Measurements from ENCODE around the gene LCN6.
A peak's percentile ranks its signal among the peaks of the same experiment; 100 is the strongest.
"Not testable (repeated sequence)": the region's sequence is repeated elsewhere in the genome, so short reads cannot be mapped to it uniquely, and the experiment has no call there.

Gene LCN6, protein sequence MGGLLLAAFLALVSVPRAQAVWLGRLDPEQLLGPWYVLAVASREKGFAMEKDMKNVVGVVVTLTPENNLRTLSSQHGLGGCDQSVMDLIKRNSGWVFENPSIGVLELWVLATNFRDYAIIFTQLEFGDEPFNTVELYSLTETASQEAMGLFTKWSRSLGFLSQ

DNA sequence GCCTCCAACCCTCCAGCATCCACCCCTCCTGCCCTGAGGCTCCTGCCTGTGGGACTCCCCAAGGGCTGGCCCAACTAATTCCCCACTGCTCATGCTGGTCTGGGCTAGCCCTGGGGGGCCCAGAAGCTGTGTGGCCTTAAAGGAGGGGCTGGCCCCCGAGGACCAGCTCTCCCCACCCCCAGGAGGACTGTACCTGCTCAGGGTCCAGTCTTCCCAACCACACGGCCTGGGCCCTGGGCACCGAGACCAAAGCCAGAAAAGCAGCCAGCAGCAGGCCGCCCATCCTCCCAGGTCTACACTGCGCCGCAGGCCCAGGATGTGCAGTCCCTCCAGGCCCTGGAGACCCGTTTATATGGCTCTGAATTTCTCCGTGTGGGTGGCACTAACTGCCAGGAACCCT, at the start of gene LCN6:
TSS of gene LCN6 (minus strand) at position 325 of the 400 bp plus-strand sequence. CDS start at position 283, 42 bp downstream.
- DNase-seq (ENCODE audit: low read depth in 2 of 2) = no peak

DNA sequence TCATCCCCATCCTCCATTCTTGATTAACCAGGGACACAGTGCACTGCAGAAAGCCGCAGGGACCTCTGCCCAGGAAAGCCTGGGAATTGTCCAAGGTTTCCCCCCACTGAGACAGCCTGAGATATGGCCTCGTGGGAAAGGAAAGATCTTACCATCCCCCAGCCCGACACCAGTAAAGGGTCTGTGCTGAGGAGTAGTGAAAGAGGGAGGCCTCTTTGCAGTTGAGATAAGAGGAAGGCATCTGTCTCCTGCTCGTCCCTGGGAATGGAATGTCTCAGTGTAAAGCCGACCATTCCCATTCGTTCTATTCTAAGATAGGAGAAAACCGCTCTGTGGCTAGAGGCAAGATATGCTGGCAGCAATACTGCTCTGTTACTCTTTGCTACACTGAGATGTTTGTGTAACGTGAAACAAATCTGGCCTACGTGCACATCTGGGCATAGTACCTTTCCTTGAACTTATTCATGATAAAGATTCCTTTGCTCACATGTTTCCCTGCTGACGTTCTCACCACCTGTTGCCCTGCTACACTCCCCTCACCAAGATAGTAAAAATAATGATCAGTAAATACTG, 48.5 kb upstream of the LCN6 start:
- DNase-seq (ENCODE audit: low read depth in 2 of 2) = not testable (repeated sequence)

DNA sequence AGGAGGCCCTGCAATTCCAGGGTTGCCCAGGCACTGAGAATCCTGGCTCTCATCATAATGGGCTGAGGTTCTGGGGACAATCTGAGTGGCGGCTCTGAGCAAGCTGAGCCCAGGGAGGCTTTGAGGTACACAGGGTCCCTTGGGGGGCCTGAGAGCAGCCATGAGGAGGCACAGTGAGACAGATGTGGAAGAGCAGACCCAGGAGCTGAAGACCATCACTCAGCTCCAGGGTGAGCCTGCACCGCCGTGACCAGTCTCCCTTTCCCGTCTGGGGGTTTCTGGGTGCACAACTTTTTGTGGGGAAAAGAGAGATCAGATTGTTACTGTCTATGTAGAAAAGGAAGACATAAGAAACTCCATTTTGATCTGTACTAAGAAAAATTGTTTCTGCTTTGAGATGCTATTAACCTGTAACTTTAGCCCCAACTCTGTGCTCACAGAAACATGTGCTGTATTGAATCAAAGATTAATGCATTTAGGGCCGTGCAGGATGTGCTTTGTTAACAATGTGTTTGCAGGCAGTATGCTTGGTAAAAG, 48.0 kb upstream of the LCN6 start, which contains the start of gene CCDC183:
TSS of gene CCDC183 (plus strand) at position 101 of the 537 bp plus-strand sequence. CDS start at position 161, 60 bp downstream.
- no peak for DNase-seq (ENCODE audit: low read depth in 2 of 2)

DNA sequence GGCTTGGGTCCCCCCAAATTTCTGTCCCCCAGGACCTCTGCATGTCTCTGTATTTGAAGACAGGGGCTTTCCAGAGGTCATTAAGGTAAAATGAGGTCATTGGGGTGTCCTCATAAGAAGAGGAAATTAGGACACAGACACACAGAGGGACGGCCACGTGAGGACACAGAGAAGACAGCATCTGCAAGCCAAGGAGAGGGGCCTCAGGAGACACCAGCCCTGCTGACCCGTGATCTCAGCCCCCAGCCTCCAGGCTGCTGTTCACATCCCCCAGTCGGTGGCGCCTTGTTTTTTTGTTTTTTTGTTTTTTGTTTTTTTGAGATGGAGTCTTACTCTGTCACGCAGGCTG, 46.6 kb upstream of the LCN6 start:
- no peak for DNase-seq (ENCODE audit: low read depth in 2 of 2)

DNA sequence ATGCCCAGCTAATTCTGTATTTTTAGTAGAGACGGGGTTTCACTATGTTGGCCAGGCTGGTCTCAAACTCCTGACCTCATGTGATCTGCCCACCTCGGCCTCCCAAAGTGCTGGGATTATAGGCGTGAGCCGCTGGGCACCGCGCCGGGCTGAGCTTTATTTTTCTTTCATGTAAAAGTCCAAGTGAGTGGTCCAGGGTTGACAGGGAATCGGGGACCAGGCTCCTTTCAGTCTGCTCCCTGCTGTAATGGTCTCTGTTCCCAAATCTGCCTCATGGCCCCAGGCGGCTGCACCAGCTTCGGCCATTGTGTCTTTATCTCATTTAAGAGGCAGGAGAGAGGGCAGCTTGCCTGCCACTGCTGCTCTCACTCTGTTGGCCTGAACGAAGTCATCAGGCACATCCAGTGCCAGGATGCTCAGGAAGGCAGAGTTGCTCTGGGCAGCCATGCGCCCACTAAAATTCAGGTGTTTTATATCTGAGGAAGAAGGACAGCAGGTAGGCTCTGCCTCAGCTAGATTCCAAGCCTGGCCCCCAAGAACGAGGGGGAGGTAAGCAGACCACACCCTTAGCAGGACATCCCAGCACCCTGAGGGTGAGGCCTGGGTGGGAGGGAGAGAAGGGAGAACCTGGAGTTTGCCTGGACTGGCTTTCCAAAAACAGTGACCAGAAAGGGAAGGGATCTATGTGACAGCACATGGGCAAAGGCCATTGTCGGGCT, 46.1 kb upstream of the LCN6 start:
- no peak for DNase-seq (ENCODE audit: low read depth in 2 of 2)

DNA sequence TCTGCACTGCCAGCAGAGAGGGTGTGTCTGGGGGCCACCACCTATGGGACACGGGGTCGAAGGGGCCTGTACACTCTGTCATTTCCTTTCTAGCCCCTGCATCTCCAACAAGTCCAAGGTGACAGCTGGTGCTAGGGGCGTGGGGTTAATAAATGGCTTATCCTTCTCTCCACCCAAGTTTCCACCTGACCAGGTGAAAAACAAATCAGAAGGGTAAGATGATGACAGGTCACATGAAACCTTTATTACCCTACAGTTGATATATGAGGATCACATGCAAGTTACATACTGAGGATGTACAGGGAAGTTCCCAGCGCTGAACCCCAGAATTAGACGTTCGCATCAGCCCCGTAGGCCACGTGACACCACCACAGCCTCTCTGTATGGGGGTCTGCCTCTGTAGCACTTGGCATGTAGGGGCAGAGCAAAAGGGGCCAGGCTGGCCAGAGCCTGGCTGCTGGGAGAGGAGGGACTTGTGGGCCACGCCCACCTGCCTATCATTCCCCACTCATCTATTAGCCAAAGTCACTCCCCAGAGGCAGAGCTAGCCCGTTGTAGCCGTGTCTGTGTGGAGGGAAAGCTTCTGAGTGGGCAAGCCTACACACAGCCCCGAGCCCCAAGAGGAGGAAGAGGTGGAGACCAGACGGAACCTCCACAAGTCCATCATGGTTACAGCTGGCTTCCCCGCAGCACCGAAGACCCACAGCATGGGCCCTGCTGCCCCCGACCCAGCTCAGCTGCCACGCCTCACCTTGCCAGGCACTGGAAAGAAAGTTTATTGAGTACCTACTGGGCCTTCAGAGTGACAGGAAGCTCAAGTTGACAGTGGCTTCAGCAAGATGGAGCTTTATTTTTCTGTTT, 45.0 kb upstream of the LCN6 start:
- DNase-seq (ENCODE audit: low read depth in 2 of 2) = no peak

DNA sequence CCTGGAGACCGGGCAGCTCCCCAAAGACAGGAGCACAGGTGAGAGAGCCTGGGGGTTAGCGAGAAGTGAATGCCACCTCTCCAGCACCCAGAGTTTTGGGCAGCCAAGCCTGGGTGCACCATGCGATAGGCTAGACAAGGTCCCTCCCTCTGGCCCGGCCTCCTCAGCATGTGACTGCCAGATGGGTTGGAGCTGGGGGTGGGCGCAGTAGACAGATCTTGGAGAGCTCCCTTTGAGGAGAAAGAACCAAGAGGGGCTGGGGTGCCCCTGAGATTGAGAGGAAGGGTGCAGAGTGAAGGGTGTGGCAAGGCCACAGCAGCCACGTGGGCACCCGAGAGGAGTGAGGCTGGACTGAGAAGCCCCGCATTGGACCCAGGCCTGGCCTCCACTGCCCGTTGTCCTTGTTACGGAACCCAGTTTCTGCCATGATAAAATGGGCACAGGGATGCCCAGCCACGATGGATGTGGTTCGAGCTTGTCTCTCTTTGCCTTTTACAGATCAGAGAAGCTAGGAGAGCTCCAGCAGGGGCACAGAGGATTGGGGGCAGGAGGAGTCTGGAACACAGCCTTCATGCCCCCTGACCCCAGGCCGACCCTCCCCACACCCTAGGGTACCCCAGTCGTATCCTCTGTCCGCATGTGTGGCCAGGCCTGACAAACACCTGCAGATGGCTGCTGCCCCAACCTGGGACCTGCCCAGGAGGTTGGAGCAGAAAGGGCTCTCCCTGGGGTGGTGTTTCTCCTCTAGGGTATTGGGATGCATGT, 44.2 kb upstream of the LCN6 start:
- DNase-seq (ENCODE audit: low read depth in 2 of 2) = no peak

DNA sequence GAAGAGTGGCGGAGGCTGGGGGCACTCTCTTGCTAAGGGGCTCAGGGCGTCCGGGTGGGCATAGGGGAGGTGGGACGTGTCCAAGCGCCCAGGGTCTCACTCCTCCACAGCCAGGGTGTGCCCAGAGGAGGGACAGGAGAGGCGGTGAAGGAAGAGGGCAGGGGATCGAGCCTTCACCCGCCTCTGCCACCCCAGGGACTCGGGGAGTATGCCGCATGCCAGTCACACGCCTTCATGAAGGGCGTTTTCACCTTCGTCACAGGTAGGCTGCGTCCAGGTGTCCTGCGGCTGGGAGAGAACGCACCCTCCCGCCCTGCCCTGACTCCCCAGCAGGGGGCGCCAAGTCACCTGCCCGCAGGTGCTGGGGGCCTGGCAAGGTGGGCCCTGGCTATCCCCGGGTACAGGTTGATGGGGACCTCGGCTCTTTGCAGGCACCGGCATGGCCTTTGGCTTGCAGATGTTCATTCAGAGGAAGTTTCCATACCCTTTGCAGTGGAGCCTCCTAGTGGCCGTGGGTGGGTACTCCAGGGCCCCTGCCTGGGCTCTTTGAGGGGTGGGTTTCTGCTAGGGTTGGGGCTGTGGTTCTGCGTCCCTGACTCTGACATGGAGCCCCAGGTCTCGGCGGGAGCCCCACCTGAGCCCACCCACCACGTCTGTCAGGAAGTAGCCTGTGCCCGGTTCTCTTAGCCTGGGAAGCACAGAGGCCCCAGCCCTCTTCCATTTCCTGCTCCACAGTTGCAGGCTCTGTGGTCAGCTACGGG, 43.4 kb upstream of the LCN6 start:
- peak; percentile 43 to 46 for DNase-seq (ENCODE audit: low read depth in 2 of 2)

DNA sequence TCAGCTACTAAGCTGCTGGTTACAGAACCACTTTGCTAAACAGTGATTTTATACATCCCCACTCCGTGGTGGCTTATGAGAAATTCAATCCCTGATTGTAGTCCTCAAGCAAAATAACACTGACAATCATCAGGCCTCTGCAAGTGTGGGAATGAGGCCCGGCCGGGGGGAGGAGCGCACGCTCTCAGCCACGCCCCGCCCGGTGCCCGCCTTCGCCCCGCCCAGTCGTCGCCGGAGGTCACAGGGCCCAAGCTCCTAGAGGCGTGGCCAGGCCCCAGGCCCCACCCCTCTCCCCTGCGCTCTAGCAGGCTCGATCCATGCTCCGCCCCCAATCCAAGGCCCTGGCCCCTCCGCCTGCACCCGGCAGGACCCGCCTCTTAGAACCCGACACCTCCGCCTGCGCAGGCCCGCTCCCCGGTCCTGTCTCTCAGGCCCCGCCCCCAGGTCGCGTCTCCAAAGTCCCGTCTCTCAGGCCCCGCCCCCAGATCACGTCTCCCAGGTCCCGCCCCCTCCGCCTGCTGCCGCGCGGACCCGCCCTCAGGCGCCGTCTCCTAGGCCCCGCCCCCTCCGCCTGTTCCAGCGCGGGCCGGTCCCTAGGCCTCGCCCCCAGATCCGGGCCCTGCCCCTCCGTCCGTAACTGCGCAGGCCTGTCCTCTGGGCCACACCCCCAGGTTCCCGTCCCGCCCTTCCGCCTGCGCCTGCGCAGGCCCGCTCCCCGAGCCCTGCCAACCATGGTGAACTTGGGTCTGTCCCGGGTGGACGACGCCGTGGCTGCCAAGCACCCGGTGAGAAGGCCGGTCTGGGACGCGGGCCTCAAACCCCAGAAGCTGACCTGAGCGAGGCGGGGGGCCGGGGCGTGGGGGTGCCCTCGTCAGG, 42.6 kb upstream of the LCN6 start, which contains the start of gene TMEM141:
TSS of gene TMEM141 (plus strand) at position 705 of the 876 bp plus-strand sequence. CDS start at position 732, 27 bp downstream.
- DNase-seq (ENCODE audit: low read depth in 2 of 2) = peak; percentile 99 to 100

DNA sequence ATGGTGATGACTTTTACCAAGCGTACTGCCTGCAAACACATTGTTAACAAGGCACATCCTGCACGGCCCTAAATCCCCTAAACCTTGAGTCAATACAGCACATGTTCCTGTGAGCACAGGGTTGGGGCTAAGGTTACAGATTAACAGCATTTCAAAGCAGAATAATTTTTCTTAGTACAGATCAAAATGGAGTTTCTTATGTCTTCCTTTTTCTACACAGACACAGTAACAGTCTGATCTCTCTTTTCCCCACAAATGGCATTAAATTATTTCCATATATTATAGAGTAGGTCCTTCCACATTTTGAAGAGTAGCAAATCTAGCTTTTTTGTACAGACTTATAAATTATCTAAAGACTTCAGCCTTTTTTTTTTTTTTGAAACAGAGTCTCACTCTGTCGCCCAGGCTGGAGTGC, 41.2 kb upstream of the LCN6 start:
- DNase-seq (ENCODE audit: low read depth in 2 of 2) = no peak

DNA sequence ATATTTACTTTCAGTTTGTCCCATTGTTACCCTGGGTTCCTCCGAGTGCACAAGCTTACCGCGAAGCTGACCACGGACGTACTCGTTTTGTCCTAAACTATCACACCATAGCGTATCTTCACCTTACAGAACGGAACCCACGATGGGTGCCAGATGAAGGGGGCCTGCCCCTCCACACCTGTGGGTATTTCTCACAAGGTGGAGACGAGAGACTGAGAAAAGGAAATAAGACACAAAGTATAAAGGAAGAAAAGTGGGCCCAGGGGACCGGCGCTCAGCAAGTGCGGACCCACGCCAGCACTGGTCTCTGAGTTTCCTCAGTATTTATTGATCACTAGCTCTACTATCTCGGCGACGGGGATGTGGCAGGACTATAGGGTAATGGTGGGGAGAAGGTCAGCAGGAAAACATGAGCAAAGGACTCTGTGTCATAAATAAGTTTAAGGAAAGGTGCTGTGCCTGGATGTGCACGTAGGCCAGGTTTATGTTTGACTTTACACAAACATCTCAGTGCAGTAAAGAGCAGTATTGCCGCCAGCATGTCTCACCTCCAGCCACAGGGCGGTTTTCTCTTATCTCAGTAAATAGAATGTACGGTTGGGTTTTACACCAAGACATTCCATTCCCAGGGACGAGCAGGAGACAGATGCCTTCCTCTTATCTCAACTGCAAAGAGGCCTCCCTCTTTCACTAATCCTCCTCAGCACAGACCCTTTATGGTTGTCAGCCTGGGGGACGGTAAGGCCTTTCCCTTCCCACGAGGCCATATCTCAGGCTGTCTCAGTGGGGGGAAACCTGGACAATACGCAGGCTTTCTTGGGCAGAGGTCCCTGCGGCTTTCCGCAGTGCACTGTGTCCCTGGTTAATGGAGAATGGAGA, 40.6 kb upstream of the LCN6 start:
- DNase-seq (ENCODE audit: low read depth in 2 of 2) = not testable (repeated sequence)

DNA sequence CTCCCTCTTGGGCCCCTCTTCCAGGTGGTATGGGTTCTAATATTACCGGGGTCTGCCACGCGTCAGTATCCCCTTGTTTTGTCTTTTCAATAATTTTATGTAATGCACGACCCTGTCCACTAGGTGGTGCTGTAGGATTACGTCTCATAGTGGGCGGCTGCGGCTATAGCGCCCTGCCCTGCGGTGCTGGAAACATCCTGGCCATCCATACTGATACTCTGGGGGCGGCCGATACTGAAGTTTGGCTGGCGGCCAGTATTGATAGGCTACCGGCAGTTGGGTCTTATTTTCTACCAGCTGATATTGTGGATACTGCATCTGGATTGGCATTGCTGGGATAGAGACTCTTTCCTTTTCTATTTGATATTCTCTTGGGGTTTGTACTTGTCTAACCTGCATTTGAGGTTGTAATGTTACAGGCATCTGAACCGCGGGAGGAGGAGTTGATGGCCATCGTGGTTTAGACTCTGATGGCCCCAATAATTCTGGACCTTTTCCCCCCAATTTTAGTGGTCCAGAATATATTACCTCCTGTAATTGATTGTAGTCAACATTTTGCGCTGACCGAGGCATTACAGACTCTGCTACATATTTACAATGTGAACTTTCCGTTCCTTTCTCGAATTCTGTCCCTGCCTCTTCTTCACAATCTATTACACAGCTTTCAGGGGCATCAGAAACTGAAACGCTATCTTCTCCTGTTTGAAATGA, 39.5 kb upstream of the LCN6 start:
- DNase-seq (ENCODE audit: low read depth in 2 of 2) = peak; percentile 42 to 56

DNA sequence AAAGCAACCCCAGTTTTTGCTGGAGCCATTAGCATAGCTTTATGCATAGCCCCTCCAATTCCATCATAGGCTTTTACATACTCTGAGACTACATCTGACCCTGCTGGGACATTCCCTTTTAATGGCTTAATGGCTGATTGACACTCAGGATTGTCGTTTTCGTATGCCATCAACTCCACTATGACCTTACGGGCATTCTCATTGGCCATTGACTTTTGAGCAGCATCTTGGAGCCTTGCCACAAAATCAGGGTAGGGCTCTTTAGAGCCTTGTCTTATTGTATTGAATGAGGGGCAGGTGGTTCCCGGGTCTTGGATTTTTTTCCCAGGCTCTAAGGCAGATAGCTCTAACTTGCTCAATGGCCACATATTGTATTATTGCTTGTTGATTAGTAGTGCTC, 38.7 kb upstream of the LCN6 start:
- not testable (repeated sequence) for DNase-seq (ENCODE audit: low read depth in 2 of 2)

DNA sequence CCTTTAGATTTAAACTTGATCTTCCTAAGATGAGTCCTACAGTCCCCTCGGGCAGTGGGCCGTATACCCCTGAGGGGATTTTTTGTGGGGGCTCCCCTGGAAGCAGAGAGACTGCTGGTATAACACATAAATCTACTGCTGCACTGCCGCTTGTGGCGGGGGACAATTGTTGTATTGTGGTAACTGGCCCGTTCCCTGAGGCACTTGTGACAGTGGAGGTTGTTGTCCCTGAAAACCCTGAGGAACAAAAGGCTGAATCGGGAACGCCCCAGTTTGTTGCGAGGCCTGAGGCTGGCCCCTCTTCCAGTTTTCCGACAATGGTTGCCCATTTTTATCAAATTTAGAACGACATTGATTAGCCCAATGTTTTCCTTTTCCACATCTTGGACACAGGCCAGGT, 38.1 kb upstream of the LCN6 start:
- DNase-seq (ENCODE audit: low read depth in 2 of 2) = no peak

DNA sequence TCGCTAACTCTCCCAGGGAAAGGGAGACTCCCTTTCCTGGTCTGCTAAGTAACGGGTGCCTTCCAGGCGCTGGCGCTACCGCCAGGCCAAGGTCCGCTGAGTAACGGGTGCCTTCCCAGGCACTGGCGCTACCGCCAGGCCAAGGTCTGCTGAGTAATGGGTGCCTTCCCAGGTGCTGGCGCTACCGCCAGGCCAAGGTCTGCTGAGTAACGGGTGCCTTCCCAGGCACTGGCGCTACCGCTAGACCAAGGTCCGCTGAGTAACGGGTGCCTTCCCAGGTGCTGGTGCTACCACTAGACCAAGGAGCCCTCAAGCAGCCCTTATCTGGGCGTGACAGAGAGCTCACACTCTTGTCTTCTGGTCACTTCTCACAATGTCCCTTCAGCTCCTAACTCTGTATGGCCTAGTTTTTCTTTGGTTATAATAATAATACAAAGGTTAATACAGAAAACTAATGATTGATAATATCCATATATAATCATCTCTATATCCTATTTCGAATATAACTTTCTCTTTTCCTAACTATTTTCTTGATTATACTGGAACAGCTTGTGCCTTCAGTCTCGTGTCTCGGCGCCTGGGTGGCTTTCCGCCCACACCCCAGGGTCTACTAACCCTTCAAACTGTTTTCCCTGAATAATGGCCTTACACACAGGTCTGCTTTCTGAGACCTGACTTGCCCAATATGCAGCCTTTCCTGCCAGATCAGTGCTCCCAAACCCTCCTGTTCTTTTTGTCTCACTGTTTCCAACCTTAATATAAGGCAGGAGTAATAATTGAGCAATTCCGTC, 37.4 kb upstream of the LCN6 start:
- not testable (repeated sequence) for DNase-seq (ENCODE audit: low read depth in 2 of 2)

DNA sequence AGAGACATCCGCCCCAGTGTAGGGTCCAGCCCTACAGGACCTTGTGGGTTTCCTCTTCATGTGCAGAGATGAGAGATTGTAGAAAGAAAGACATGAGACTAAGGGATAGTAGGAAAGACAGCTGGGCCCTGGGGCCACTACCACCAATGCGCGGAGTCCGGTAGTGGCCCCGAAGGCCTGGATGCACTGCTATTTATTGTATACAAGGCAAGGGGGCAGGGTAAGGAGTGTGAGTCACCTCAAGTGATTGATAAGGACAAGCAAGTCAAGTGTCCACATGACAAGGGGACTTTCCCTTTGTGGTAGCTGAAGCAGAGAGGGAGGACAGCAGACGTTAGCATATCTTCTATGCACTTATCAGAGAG, 36.7 kb upstream of the LCN6 start:
- DNase-seq (ENCODE audit: low read depth in 2 of 2) = no peak
